ENCODE measurements around the gene AP1B1.
"Not testable (repeated sequence)": the region's sequence is repeated elsewhere in the genome, so short reads cannot be mapped to it uniquely, and the experiment has no call there.

Gene AP1B1

DNA sequence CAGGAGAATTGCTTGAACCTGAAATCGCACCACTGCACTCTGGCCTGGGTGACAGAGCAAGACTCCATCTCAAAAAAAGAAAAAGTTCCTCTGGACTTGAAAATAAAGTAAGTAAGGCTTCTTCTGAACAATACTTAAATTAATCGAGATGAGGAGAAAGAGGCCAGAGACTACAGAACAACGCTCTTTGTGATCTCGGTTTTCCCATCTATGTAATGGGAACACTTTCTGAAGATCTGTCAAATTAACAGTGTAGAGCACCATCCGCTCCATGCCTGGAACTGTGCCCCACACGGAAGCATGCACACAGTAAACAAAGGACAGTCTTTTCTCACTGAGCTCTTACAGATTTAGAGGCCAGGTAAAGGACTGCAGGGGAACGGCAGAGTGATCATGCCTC, 9.1 kb downstream of the AP1B1 start:
- TF ChIP-seq, protein P1, sequence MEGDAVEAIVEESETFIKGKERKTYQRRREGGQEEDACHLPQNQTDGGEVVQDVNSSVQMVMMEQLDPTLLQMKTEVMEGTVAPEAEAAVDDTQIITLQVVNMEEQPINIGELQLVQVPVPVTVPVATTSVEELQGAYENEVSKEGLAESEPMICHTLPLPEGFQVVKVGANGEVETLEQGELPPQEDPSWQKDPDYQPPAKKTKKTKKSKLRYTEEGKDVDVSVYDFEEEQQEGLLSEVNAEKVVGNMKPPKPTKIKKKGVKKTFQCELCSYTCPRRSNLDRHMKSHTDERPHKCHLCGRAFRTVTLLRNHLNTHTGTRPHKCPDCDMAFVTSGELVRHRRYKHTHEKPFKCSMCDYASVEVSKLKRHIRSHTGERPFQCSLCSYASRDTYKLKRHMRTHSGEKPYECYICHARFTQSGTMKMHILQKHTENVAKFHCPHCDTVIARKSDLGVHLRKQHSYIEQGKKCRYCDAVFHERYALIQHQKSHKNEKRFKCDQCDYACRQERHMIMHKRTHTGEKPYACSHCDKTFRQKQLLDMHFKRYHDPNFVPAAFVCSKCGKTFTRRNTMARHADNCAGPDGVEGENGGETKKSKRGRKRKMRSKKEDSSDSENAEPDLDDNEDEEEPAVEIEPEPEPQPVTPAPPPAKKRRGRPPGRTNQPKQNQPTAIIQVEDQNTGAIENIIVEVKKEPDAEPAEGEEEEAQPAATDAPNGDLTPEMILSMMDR (IDR thresholded peaks at IDR 0.05; ENCODE audit: insufficient read depth, missing control alignments), result no peak
- FAIRE-seq (no peak), DNase-seq (ENCODE audit: insufficient read length, low spot score) (no peak)

DNA sequence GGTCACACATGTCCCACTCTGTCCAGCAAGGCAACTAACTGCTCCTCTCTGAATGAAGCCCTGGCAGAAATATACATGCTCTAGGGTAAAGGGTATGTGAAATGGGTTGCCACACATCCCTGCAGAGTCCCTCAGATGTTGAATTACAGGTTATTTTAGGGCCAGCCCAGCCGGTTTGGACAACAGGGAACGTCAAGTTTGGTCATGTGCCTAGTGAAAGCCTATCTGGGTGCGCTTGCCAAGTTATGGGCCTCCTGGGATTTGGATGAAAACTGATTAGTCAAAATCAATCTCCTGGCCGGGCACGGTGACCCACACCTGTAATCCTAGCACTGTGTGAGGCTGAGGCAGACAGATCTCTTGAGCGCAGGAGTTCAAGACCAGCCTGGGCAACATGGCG, 10.4 kb downstream of the AP1B1 start:
- DNase-seq (ENCODE audit: insufficient read length, low spot score) (no peak), FAIRE-seq (no peak)
- TF ChIP-seq, protein P1 (IDR thresholded peaks at IDR 0.05; ENCODE audit: insufficient read depth, missing control alignments), result no peak

DNA sequence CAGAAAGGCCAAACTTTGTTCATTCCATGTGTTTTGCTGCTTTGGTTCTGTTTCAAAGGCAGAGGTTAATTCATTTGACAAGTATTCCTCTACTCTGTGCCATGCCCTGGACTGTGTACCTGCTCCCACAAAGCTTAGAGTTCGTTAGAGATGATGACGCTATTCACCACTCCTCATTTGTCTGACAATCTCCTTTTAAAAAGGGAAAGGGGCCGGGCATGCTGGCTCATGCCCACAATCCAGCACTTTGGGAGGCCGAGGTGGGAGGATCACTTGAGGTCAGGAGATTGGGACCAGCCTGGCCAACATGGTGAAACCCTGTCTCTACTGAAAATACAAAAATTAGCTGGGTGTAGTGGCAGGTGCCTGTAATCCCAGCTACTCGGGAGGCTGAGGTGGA, 11.7 kb downstream of the AP1B1 start:
- not testable (repeated sequence) for DNase-seq (ENCODE audit: insufficient read length, low spot score); FAIRE-seq

DNA sequence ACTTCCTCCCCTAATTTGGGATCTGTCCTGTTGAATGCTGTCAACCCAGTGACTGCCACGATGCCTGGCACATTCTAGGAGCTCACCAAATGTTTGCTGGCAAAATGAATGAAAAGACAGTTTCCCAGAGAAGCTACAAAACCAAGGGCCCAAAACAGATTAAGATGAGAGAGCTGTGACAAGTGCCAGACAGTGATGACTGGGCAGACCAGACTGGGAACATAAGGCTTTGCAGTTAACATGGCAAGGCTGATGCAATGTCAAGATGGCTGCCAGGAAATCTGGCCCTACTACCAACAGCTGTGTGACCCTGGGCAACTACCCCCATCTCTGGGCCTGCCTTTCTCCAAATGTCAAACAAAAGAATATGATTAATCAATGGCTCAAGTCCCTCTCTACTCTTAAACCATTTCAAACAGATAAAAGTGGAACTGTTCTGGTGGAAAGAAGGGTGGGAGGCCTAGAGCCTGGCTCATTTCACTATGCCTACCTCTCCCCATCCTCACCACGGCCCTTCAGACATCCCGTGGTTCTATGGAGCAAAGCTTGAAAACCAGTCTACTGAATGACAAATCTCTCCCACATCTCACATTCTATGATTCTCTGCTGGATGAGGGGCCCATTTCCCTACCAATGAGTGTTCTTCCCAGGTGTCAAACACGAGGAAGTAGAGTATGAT, 12.8 kb downstream of the AP1B1 start:
- TF ChIP-seq, protein P1 (IDR thresholded peaks at IDR 0.05; ENCODE audit: insufficient read depth, missing control alignments), result no peak
- DNase-seq (ENCODE audit: insufficient read length, low spot score) (no peak), FAIRE-seq (no peak)

DNA sequence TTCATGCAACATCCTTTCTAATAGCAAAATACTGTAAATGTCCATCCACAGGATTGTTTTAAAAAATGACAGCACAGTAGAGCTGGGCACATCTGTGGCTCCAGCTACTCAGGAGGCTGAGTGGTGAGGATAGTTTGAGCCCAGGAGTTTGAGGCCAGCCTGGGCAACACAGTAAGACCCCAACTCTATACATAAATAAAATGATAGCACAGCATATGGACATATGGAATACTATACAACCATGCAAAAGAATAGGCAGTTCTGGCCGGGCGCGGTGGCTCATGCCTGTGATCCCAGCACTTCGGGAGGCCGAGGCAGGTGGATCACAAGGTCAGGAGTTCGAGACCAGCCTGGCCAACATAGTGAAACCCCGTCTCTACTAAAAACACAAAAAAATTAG, 13.6 kb downstream of the AP1B1 start:
- not testable (repeated sequence) for FAIRE-seq; DNase-seq (ENCODE audit: insufficient read length, low spot score)

DNA sequence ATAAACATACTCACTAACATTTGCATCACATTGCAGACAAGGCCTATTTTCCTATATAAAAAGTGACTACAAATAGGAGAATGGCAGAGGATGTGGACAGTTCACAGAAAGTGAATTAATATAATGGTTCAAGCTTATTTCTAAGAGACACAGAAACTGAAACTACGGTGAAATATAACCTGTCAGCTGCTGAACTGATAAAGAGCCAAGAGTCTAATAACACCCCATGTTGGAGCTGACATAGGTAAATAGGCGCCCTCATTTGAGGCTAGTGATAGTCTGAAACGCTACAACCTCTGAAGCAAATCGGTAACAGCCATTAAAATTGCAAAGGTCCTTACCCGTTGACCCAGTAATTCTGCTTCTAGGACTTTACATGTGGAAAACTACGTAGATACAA, 14.0 kb downstream of the AP1B1 start:
- FAIRE-seq, result no peak
- DNase-seq (ENCODE audit: insufficient read length, low spot score), result no peak
- TF ChIP-seq, protein P1 (IDR thresholded peaks at IDR 0.05; ENCODE audit: insufficient read depth, missing control alignments), result no peak

DNA sequence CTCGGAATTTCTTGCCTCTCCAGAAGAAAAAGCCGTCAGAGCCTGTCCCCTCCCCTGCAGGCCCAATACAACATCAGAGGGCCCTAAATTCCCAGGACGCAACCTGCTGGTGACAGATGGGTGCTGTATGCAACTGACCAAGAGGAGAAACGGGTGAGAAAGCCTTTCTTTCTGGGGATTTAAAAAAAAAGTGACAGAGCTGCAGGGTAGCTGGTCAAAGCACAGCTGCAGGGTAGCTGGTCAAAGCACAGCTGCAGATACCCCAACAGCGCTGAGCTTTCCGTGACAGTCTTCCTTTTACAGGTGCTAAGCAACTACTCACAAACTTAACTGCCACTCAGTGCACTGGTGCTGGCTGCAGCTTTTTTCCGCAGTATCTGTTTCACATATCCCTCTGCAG, 17.8 kb downstream of the AP1B1 start:
- no peak for DNase-seq (ENCODE audit: insufficient read length, low spot score)
- no peak for FAIRE-seq
- TF ChIP-seq, protein P1 (IDR thresholded peaks at IDR 0.05; ENCODE audit: insufficient read depth, missing control alignments), result no peak

DNA sequence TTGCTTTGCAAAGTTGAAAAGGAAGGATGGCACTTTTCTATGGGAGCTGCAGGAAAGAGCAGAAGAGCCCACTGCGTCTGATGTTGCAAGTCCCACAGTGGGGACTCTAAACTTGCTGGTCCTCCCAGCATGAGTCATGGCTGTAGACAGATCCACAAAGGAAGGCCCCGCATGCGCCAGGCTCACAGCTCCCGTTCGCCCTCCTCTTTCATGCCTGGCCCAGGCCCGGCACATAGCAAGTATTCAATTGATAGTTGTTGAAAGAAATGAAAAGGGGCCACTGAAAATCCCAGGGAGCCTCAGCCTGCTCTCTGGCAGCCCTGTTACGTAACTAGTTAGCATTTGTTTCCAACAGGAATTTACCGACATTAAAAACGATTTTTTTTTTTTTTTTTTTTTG, 18.9 kb downstream of the AP1B1 start:
- TF ChIP-seq, protein P1 (IDR thresholded peaks at IDR 0.05; ENCODE audit: insufficient read depth, missing control alignments), result no peak
- FAIRE-seq, result no peak
- DNase-seq (ENCODE audit: insufficient read length, low spot score), result no peak

Measured in D721Med (cell line).